ENCODE data around the gene CDC5L. TPM values are rescaled to one million over a fixed set of nuclear protein-coding genes. Genes with fewer than 3 reads are reported as not detected.

CDC5L gene
- total RNA-seq, 1 experiment from 2014 or later, result 24.6 TPM

- DNase-seq (ENCODE audit: low read depth, low spot score), result no peak
- in situ Hi-C loops (cut with HindIII; ENCODE audit: low pct_unique_long_range_greater_than_20kb, low sequenced_read_pairs), result no loop called here
Measured at GRCh38 chr6:44477293-44477894, 89.9 kb downstream of the CDC5L start.

DNA sequence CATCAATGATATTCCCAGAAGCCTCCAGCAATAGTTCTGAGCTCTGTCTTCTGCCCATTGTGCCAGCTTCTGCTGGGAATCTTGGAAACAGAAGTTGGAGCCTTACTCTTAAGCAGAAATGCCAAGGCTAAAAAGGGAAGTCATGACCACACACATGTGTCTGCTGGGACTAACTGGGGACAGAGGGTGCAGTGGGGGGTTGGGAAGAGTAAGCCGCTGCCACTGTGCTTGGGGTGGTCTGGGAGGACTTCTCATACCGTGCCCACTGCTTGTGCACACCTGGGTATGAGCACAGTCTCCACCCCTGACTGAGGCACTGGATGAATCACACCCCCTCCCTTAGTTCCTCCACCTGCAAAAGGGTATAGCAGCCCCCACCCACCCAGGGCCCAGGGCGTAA is 90.7 kb downstream of the CDC5L start:
- in situ Hi-C loops (cut with HindIII; ENCODE audit: low pct_unique_long_range_greater_than_20kb, low sequenced_read_pairs), result no loop called here
- no peak for DNase-seq (ENCODE audit: low read depth, low spot score)

DNA sequence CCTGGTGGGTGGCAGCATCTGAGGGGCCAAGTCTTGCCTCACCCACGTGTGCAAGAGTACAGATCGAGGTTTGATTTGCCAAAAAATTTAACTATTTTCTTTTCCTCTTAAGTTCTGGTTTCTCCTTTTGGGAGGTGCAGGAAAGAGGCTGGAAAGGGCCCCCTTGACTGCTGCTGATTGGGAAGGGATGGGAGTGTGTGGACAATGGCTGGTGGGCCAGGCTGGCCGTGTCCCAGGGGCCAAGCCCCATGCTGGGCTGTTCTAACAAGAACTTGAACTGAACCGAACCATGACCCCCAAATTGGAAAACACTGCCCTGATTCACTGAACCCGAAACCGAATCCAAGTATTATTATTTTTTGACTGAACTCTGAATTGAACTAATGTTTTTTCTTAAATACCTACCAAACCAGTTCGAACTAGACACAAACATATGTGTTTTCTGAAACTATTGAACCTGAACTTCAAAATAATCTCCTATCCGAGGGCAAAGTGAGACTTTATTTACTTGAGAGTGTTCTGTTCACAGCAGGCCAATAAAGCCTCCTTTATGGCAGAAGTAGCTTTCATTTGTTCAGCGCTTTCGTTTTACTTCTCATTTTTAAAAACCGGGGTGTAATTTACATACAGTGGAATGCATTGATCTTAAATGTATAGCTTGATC is 91.2 kb downstream of the CDC5L start:
- in situ Hi-C loops (cut with HindIII; ENCODE audit: low pct_unique_long_range_greater_than_20kb, low sequenced_read_pairs), result no loop called here
- no peak for DNase-seq (ENCODE audit: low read depth, low spot score)

GRCh38 chr6:44480097-44480541 is 92.6 kb downstream of the CDC5L start:
- no peak for DNase-seq (ENCODE audit: low read depth, low spot score)
- in situ Hi-C loops (cut with HindIII; ENCODE audit: low pct_unique_long_range_greater_than_20kb, low sequenced_read_pairs), result no loop called here

- in situ Hi-C loops (cut with HindIII; ENCODE audit: low pct_unique_long_range_greater_than_20kb, low sequenced_read_pairs), result no loop called here
Measured at GRCh38 chr6:44481056-44481455, 93.5 kb downstream of the CDC5L start.

DNA sequence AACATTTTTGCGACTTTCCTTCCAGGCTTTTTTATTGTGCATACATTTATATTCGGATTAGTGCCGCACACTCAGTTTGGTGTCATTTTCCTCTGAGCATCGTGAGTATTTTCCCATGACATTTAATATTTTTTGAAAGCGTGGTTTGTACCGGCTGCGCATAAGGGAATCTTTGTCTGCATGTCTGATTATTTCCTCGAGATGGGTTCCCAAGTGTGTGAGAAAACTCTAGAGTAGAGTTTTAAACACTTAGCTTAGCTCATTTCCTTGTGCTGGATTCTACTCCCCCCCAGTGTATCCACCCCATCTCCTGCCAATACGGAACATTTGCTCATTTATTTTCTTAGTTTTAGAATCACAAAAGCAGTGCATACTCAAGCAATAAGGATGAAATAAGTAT is 94.3 kb downstream of the CDC5L start:
- peak; percentile 68 for DNase-seq (ENCODE audit: low read depth, low spot score)
- in situ Hi-C loops (cut with HindIII; ENCODE audit: low pct_unique_long_range_greater_than_20kb, low sequenced_read_pairs), result no loop called here

More at GRCh38 chr6:44481056-44481455, 93.5 kb downstream of the CDC5L start:
- no peak for DNase-seq (ENCODE audit: low read depth, low spot score)

DNA sequence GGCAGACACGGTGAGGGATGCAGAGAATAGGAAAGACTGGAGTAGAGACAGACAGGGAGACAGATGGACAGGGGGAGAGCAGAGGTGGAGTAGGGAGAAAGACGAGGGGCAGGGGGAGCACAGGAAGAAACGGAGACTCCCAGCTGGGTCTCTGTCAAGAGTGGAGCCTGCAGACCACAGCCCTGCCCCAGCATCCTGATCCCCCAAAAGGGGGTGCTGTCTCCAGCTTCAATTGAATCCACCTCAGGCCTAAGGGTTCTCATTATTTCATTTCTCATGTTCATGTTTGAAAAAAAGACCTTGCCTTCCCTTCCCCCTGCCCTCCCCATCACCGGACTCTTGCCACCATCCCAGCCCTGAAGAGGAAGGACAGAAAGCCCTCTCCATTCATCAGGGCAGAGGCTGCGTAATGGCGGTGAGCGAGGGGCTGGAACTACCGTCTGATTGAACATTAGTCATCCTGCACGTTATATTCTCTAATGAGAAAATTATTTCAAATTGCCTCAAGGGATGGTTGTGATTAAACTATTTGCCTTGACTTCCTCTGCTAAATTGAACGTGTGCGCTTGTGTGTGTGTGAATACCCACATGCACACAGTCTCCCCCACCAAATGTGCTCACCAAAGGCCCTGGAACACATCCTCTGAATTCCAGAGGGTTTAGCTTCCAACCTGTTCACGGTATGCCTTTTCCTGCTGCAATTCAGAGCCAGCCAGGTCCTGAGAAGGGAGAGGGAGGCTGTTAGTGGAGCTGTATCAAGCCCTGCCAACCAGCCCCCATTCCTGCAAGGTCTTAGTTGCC is 98.3 kb downstream of the CDC5L start:
- in situ Hi-C loops (cut with HindIII; ENCODE audit: low pct_unique_long_range_greater_than_20kb, low sequenced_read_pairs), result no loop called here
- DNase-seq (ENCODE audit: low read depth, low spot score), result no peak

GRCh38 chr6:44487002-44487401 is 99.5 kb downstream of the CDC5L start:
- in situ Hi-C loops (cut with HindIII; ENCODE audit: low pct_unique_long_range_greater_than_20kb, low sequenced_read_pairs), result no loop called here
- DNase-seq (ENCODE audit: low read depth, low spot score), result peak; percentile 47

DNA sequence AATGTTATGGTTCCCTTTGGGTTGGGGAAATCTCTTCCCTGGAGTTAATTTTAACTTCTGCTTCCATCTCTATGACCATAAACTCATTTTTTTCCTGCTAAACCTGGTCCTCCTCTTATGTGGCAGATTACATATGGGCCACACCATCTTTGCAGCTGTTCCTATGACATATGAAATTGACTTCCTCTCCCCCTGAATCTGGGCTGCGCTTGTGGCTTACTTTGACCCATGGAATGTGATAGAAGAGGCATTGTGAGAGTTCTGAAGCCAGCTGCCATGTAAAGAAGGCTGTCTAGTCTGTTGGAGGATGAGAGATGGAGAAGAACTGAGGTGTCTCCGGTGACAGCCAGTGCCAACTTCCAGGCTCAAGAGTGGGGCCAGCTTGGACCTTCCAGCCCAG is 100.1 kb downstream of the CDC5L start:
- in situ Hi-C loops (cut with HindIII; ENCODE audit: low pct_unique_long_range_greater_than_20kb, low sequenced_read_pairs), result no loop called here
- DNase-seq (ENCODE audit: low read depth, low spot score), result peak; percentile 17

DNA sequence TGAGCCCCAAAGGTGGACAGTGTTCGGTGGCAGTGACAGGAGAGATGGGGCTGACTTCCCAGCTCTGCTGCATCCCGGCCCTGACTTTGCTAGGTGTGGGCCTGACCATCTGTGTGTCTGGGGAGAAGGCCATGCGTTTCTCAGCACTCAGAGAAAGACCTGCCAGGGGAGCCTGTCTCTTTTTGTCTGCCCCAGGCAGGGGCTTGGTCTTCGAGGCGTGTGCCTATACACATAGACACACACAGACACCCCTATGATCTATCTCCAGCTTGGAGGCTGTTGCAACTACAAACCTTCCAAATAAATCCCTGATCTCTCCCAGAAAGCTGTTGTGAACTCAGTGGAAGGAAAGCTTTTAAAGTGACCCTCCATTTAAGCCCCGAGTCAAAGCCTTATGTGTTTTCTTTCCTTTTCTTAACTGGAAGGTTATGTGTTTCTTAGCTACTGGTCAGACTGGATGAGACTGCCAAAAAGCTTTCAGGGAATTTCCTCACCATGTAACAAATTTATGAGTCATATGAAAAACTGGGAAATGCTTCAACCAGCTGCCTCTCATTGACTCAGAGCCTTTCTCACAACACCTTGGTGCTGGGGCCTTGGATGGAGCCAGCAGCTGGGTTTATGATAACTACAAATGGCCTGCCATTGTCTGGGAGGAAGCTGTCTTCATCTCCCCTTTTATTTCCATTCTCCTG is 102.6 kb downstream of the CDC5L start:
- DNase-seq (ENCODE audit: low read depth, low spot score), result no peak
- in situ Hi-C loops (cut with HindIII; ENCODE audit: low pct_unique_long_range_greater_than_20kb, low sequenced_read_pairs), result no loop called here

DNA sequence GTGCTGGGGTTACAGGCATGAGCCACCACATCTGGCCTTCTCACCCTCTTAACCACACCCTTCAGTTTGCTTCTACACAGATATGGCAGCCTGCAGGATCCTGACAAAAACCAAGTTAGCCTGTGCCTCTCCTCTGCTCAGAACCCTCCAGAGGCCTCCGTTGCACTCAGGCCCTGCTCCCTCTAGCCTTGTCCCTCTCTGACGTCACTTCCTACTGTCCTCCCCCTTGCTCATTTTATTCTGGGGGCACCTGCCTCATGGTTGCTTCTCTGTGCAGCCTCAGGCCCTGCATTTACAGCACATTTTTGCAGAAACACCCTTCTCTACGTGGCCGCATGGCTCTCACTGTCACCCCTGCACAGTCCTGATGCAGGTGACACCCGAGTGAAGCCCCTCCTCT is 105.6 kb downstream of the CDC5L start:
- no peak for DNase-seq (ENCODE audit: low read depth, low spot score)
- in situ Hi-C loops (cut with HindIII; ENCODE audit: low pct_unique_long_range_greater_than_20kb, low sequenced_read_pairs), result no loop called here

DNA sequence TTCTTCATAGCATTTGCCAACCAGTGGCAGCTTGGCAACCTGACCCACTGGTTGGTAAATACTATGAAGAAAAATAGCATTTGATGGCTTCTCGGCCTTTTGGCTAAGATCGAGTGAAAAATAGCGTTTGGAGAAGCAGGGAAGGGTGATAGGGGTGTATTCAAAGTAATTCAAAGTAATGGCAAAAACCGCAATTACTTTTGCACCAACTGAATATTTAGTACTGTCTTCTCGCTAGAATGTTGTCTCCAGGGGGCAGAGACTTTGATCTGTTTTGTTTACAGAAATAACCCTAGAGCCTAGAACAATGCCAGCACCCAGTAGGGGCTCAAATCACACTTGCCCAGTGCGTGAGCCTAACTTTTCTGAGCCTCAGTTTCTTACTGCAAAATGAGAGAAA is 106.1 kb downstream of the CDC5L start:
- in situ Hi-C loops (cut with HindIII; ENCODE audit: low pct_unique_long_range_greater_than_20kb, low sequenced_read_pairs), result no loop called here
- no peak for DNase-seq (ENCODE audit: low read depth, low spot score)

GRCh38 chr6:44494011-44494501 is 106.5 kb downstream of the CDC5L start:
- in situ Hi-C loops (cut with HindIII; ENCODE audit: low pct_unique_long_range_greater_than_20kb, low sequenced_read_pairs), result no loop called here
- peak; percentile 58 for DNase-seq (ENCODE audit: low read depth, low spot score)

DNA sequence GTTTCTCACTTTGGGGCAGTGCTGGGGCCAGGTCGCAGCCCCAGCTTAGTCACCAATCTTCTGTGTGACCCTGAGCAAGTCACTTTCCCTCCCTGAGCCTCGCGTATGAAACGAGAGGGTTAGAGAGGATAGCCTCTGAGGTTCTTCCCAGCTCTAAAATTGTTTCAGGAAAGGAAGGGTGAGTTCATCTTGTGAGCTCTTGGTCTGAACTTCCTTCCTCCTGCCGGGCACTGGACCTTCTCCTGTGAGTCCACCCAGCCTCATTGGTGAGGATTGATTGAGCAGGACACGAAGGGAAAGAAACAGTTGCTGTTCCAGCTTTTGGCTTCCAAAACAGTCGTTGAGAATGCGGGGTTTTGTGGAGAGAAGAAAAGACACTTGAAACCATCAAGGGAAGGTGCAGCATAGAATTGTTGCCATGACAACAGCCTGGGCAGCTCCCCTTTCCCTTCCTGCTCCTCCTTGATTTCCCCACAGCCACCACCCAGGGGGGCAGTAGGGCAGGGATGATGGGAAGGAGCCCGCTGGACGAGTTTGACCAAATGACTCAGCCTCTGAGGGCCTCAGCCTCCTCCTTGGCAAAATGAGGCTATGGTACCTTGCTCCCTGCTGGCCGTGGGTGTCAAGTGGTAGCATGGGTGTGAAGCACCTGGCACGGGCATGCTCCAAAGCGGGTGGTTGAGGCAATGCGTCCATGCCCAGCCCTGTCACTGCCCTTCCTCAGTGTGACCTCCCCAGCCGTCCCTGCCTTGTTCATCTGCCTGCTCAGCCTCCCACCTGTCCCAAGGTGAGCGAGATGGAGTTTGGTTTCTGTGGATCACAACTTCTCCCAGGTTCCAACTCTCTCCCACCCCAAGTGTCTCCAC is 107.8 kb downstream of the CDC5L start:
- in situ Hi-C loops (cut with HindIII; ENCODE audit: low pct_unique_long_range_greater_than_20kb, low sequenced_read_pairs), result no loop called here
- DNase-seq (ENCODE audit: low read depth, low spot score), result no peak

DNA sequence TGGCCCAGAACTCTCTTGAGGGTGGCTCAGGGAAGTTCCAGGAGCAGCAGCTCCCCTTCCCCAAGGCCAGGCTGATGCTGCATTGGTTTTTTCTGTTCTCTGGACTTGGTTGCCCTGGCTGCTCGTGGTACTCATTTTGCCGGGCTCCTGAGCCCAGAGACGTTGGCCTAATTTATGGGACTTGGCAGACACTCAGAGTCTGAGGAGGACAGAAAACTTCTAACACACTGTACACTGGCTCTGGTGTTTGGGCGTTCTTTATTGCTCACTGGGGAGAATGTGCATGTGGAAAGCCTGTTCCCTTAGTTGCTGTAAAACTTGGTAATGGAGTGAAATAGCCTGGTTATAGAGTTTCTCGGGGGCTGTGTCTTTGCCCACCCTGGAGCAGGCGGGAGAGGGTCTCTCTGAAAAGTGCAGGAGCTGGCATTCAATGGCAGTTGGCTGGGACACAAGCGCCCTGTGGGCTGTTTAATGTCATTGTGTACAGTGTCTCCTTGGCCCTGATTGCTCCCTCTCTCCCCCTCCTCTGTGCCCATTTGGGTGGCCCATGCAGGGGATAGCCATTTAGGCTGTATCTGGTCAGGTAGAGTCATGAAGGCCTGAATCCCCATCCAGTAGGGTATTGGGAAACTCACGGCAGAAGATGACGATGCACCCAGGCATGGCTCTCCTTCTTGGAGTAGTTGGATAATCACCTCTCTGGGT is 109.3 kb downstream of the CDC5L start:
- in situ Hi-C loops (cut with HindIII; ENCODE audit: low pct_unique_long_range_greater_than_20kb, low sequenced_read_pairs), result no loop called here
- DNase-seq (ENCODE audit: low read depth, low spot score), result no peak

- DNase-seq (ENCODE audit: low read depth, low spot score), result no peak
Measured at GRCh38 chr6:44497807-44498206, 110.3 kb downstream of the CDC5L start.

DNA sequence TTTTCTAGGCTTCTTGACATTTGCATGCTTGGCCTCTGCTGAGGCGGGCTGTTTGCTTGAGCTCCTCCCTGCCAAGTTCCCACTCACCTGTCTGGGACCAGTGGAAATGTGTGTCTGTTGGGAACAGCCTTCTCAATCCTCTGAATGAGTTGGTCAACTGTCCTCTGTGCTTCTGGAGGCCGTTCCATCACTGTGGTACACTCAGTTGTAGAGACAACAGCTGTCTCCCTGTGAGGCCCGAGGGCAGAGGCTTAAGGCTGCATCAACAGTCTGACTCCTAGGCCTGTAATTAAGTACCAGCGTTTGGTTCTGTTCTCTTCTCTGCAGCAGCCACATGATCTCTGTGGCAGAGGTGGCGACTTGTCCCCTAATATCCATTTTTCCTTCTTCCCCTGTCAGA is 110.9 kb downstream of the CDC5L start:
- DNase-seq (ENCODE audit: low read depth, low spot score), result no peak
- in situ Hi-C loops (cut with HindIII; ENCODE audit: low pct_unique_long_range_greater_than_20kb, low sequenced_read_pairs), result no loop called here

More at GRCh38 chr6:44497807-44498206, 110.3 kb downstream of the CDC5L start:
- in situ Hi-C loops (cut with HindIII; ENCODE audit: low pct_unique_long_range_greater_than_20kb, low sequenced_read_pairs), result no loop called here
